GM19238 (cell line): Measurements from ENCODE around the gene CCDC178.
A peak's percentile ranks its signal among the peaks of the same experiment; 100 is the strongest.
"Not testable (repeated sequence)": the region's sequence is repeated elsewhere in the genome, so short reads cannot be mapped to it uniquely, and the experiment has no call there.

Experiments used
- DNase-seq: peaks from one replicate; pipeline ENCODE4 v3.0.0; 2011; ENCODE audit warnings: low spot score; ENCODE audit not compliant: insufficient read length

The CCDC178 gene

DNA sequence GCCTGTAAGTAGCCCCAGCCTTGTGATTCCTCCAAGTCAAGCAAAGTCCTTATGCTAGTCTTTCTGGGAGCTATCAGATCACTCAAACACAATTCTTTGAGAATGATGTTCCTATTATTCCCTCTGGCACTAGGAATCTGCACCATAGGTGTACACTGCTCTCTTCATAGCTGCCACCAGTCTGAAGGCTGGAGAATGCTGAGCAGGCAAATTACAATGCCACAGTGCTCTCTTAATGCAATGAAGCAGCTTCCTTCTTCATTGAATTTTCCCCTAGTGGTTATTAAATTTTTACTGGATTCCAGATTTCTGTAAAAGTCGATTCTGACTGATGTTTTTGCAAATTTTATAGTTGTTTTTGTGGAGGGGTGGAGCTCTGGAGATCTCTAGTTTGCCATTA lies 84.8 kb downstream of the CCDC178 start:
- no peak for DNase-seq

DNA sequence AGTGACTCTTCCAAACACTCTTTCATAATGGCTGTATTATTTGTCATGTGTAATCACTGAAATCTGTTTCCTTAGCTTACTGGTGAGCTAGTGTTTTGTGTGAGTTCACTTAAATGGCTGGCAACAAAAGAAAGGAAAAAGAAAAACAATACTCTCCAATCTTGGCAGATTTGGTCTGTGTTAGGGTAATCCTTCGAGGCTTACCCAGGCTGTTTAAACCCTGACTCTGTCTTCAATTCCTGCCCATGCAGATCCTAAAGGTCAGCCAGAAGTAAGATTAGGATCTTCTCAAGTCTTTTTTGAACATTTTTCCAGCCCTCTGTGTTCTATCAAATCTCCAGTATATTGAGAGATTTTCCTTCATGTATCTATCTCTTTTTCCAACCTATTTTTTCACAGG lies 85.3 kb downstream of the CCDC178 start:
- DNase-seq = no peak

DNA sequence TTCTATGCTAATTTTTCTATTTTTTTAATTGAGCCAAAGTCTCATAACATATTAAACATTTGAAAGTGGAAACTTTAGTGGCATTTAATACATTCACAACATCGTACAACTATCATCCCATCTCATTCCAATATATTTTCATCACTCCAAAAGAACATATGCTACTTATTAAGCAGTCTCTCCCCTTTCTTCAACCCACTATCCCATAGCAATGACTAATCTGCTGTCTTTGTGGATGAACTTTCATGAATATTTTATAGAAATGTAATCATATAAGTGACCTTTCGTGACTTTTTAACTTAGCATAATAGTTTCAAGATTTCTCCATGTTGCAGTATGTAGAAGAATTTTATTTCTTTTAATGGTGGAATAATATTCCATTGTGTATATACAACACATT lies 90.3 kb downstream of the CCDC178 start:
- DNase-seq = no peak

DNA sequence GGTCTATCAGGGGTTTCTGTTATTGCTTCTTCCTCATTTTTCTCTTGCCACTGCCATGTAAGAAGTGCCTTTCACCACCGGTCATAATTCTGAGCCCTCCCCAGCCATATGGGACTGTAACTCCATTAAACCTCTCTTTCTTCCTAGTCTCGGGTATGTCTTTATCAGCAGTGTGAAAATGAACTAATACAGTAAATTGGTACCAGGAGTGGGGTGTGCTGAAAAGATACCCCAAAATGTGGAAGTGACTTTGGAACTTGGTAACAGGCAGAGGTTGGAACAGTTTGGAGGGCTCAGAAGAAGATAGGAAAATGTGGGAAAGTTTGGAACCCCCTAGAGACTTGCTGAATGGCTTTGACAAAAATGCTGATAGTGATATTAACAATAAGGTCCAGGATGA lies 100.8 kb downstream of the CCDC178 start:
- DNase-seq = not testable (repeated sequence)

DNA sequence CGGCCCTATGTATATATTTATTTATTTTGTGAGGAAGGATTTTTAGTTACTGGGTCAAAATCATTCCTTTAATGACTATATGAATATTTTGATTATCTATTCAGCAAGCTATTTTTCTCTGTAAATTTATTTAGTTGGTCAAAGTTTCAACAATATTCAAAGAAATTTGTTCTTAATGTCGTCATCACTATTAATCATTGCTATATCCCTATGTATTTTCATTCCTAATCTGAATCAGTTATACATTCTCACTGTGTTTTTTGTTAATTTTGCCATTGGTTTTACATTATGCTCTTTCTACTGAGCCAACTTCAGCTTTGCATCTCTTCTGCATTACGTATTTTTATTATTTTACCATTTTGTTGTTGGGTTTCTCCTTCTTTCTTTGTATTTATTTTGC lies 105.7 kb downstream of the CCDC178 start:
- no peak for DNase-seq

DNA sequence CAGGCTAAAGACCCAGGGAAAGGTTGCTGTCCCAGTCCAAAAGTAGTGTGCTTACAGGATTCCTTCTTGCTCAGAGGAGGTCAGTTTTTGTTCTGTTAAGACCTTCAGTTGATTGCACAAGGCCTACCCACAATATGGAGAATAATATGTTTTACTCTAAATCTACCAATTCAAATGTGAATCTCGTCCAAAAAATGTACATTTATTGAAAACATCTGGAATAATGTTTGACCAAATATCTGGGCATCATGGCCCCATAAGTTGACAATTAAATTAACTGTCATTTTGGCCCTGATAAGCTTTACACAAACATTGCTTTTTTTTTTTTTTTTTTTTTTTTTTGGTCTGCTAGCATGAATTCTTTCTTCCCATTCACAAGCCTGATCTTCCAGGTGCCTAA lies 109.8 kb downstream of the CCDC178 start:
- no peak for DNase-seq

DNA sequence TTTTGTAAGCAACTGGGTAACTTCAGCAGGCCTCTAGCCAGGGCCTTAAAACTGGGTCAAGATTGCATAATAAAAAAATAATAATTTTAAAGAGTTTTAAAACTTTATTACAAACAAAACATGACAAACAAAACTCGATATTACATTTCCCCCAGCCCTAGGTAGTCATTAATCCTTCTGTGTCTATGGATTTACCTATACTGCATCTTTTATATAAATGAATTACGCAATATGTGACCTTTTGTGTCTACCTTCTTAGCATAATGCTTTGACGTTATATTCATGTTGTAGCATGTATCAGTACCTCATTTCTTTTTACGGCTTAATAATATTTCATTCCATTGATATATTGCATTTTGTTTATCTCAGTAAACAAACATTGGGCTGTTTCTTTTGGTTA lies 113.5 kb downstream of the CCDC178 start:
- DNase-seq = no peak

DNA sequence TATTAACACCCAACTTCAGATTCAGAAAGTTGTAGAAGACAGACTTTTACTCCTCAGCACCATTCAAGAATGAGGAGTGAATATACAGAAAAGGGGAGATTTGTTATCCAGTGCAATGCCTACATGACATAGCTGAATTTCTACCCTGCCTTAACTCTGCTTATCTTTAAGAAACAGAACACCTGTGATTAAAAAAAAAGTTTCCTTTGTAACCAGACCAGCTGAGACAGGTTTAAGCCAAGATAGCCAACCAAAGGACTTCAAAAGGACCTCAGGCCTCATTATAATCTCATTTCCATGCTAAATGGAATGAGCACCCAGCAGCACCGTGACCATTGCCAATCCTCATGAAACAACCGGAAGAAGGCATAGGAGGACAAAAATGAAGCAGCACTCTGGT lies 122.9 kb downstream of the CCDC178 start:
- no peak for DNase-seq

DNA sequence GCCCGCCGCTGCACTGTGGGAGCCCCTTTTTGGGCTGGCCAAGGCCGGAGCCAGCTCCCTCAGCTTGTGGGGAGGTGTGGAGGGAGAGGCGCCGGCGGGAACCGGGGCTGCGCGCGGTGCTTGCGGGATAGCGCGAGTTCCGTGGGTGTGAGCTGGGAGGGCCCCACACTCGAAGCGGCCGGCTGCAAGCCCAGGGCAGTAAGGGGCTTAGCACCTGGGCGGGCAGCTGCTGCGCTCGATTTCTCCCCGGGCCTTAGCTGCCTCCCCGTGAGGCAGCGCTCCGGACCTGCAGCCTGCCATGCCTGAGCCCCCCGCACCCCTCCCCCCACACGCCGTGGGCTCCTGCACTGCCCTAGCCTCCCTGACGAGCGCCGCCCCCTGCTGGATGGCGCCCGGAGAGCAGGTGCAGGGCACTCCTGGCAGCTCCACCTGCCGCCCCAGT lies 124.4 kb downstream of the CCDC178 start:
- no peak for DNase-seq

DNA sequence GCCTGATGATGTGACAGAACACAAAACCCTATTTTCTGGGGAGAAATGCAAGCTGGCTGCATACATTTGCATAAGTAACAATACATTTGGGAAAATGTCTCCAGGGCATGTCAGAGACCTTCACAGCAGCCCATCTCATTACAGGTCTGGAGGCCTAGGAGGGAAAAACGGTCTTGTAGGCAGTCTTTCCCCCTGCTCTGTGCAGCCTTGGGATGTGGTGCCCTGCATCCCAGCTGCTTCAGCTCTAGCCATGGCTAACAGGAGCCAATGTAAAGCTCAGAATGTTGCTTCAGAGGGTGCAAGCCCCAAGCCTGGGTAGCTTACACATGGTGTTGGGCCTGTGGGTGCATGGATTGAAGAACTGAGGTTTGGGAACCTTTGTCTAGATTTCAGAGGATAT lies 133.0 kb downstream of the CCDC178 start:
- DNase-seq = no peak

DNA sequence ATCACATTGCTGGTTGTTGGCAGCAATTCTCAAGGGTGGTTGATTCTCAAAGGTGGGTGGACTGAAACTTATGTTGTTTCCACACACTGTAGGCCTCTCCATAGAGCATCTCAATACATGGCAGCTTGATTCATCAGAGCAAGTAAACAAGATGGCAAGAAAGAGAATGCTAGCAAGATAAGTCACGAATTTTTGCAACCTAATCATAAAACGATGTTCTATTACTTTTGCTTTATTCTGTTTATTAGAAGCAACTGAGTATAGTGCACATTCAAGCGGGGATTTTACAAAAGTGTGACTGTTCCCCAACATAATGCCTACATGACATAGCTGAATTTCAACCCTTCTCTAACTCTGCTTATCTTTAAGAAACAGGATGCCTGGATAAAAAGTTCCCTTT lies 136.2 kb downstream of the CCDC178 start:
- no peak for DNase-seq

DNA sequence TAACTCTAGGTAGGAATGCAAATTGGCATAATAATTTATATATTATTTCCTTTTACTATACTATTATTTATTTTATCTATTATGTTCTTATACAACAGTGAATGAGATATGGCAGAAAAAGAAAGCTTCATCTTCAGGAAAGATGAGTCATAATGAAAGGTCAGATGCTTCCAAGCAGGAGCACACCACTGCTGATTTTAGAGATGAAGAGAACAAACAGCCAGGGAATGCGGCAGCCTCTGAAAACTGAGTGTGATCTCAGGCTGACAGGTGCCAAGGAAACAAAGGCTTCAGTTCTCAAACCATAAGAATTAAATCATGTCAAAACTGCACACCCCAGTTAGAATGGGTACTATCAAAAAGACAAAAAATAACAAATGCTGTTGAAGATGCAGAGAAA lies 149.0 kb downstream of the CCDC178 start:
- no peak for DNase-seq

DNA sequence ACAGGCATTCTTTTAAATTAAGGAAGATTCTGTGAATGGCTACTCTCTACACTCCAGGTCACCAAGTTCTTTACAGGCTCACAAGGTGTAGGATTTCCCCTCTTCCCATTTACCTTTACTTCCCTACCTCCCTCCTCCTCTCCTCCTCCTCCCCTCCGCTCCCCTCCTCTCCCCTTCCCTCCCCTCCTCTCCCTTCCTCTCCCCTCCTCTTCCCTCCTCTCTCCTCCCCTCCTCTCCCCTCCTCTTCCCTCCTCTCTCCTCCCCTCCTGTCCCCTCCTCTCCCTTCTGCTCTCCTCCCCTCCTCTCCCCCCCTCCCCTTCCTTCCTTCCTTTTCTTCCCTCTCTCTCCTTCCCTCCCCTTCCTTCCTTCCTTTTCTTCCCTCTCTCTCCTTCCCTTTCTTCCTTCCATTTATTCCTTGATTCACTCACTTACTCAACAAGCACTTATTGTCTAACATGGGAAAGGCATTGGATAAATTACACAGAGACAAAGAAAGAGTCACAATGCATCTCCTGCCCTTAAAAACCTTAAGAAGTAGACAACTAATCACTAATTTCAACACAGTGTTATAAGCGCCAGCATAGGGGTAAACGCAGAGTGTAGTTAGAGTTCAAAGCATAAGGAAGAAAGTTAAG lies 152.3 kb downstream of the CCDC178 start:
- no peak for DNase-seq

DNA sequence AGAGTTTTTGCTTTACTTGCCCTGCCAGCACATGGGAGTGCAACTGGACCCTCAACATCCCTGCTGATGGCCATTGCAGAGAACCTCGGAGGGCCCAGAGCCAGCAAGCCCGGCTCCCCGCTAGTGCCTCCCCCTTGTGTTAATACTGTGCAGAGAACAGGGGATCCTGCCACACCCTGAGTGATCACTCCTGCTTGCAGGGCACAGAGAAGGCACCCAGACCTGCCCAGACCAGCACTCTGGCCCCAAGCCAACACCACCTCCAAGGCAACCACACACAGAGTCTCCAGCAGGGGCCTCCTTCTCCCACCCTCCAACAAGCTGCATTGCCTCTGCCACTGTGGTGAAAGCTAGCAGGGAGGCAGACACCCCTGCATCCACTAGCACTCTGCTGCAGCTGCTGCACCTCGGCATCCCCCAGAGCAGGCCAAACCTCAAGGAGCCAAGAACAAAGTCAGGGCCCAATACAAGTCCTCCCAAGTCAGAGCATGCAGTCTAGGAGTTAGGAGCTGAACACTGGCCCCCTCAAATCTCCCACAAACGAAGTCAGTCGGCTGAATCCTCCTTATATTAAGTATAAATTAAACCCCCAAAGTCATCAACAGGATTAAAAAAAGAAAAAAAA lies 157.7 kb downstream of the CCDC178 start:
- no peak for DNase-seq

DNA sequence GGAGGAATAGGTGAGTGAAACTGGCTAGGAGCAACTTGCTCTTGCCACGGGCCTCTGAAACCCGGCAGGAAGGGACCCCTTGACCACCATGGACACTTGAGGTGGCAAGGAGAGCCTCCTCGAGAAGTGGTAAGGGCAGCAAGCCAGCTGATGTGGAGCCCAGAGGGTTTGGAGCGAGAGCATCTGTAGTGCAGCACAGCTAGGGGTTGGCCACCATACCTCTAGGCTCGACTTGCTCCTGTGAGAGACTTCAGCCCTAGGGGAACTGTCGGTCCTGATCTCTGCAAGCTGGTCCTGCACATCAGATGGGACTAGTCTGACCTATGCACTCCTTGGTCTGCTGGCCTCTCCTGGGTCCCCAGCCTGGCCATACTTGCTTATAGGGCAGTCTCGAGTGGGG lies 158.4 kb downstream of the CCDC178 start:
- DNase-seq = no peak

DNA sequence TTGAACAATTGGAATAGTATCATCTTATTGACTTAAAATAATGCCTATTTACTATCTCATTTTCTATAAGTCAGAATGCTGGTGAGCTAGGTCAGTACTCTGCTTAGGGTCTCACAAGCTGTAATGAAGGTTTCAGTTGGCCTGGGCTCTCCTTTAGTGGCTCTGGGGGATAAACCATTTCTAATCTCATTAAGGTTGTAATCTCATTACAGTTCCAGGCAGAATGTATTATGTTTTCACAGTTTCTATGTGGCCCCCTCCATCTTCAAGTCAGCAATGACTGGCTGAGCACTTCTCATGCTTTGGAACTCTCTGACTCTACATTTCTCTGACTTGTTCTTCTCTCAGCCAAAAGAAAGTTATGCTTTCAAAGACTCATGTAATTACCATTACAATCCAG lies 163.1 kb downstream of the CCDC178 start:
- no peak for DNase-seq

DNA sequence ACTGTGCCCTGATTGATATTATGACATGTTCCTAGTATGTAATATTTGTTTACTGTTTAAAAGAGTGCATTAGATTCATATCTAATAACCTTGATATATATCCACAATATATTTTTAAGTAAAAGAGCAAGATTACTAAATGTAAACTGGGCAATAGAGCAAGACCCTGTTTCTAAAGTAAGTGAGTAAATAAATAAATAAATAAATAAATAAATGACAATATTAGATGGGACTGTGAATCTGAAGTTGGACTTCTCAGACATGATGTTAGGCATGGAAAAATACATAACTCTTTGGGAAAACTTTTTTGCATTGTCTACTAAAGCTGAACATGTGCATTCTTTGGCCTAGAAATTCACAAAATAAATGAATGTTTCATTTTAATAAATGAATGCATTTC lies 164.7 kb downstream of the CCDC178 start:
- DNase-seq = no peak

DNA sequence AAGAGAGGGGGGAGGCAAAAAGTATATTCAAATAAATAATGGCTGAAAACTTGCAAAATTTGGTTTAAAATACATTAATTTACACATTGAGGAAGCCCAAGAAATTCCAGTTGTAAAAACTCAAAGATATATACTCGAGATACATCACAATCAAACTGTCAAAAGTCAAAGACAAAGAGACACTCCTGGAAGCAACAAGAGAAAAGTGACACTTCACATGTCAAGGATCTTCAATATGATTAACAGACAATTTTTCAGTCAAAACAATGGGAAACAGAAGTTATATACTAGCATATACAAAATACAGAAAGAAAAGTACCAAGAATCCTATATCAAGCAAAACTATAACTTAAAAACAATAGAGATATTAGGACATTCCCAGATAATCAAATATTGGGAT lies 170.2 kb downstream of the CCDC178 start:
- no peak for DNase-seq

DNA sequence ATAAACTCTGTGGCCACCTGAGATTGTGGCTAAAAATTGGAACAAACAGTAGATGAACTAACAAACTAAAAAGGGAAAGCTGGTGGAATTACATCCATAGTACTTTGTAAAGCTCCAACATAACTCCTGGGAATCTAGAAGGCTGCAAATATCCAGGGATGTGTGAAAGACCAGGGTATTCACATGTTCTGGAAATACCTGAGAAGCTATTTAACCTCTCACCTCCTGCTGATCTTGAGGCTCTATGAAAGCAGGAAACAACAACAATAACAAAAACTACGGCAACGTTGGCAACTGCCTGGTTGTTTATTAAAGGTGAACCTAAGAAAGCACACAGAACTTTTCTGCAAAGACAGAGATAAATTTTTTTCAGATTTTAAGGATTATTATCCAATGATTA lies 171.3 kb downstream of the CCDC178 start:
- DNase-seq = no peak

DNA sequence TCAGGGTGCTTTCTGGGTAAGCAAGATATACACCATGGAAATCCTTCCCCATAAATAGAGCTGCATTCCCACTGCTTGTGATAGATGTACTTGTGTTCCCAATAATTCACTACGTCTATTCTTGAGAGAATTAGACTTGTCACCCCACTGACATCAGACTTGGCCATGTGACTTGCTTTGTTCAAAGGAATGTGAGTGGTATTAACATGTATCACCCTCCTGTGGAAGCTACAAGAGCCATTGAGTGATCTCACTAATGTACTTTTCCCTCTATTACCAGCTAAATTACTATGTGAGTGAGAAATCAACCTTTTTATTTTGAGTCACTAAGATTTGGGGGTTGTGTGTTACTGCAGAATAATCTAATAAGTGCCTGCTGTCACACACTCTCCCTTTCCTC lies 176.0 kb downstream of the CCDC178 start:
- no peak for DNase-seq

DNA sequence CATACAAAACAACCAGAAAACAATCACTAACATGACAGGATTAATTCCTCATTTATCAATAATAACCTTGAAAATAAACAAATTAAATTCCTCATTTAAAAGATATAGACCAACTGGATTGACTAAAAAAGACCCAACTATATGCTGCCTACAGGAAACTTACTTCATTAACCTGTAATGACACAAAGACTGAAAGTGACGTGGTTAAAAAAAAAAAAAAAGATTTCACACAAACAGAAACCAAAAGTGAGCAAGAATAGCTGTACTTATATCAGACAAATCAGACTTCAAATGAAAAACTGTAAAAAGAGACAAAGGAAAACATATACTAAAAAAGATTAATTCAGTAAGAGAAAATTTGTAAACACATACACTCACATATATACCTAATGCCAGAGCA lies 201.2 kb downstream of the CCDC178 start:
- no peak for DNase-seq

DNA sequence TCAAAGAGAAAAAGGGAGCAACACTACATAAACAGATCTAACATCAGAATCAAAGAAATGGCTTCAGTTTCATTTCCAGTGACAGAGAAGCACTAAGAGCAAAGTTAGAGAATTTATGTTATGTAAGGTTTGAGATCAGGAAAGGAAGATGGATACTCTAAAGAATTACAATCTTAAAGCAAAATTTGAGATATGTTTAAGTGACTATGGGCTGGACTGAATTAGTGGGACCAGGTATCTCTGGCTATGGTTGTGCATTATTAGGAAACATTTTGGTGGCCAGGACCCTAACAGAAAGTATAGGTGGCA lies 208.2 kb downstream of the CCDC178 start:
- DNase-seq = no peak

DNA sequence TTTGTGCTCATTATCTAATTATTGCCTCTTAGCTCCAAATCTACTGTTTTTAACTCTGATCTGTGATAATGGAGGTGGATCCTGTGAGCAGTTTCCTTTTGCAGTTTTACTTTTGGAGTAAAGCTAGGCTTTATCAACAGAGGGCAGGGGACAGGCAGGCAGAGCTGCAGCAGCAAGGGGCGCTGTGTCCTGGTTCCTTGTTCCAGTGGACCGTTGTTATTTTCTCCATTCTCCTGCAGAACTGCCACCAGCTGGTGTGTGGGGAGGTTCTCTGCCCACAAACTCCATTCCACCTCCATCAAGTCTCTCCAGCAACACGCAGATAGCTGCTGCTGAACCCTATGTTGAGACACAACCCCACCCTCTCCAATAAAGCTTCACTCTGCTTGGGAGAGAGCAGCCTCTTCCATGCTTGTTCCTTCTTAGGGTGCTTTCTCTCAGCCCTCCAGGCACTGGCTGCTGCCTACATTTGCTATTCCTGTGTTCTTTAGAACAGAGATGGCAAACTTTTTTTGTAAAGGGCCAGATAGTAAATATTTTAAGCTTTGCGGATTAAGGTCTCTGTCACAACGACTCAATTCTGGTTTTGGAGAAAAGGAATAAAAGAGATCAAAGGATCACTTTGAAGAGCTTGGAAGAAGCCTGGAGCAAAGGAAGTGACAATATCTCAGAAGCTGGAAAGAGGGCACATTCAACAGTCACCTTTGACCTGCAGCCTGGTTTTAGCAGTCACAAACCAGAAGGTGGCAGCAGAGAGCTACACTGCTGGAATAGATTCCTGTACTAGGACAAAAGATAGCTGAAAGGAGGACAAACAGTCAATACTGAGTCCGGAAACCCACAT lies 208.8 kb downstream of the CCDC178 start:
- peak; percentile 4 for DNase-seq
